Right atrium auricular region (tissue), 2 donors: ENCODE measurements around the gene ZNF800. TPM values are rescaled to one million over a fixed set of nuclear protein-coding genes. Genes with fewer than 3 reads are reported as not detected.
A peak's percentile ranks its signal among the peaks of the same experiment; 100 is the strongest.
"Not testable (repeated sequence)": the region's sequence is repeated elsewhere in the genome, so short reads cannot be mapped to it uniquely, and the experiment has no call there.

Experiments
- DNase-seq: peaks from one replicate; pipeline ENCODE4 v3.0.0-alpha.2; 2019; ENCODE audit warnings: low spot score
- H3K27ac ChIP-seq, 2 donors: fragments of 200-600 bp; sonication (generic); 1 replicate in 1 of 2; 2 replicates in 1 of 2; pipeline ENCODE4 v1.5.1; 2016 to 2019
- H3K27me3 ChIP-seq, 2 donors: fragments of 200-600 bp; sonication (generic); one replicate each; pipeline versions ENCODE4 v1.5.1 to v1.6.0; 2017 to 2019
- H3K36me3 ChIP-seq: fragments of 200-600 bp; sonication (generic); one replicate; pipeline ENCODE4 v1.5.1; 2016
- H3K4me1 ChIP-seq, 2 donors: fragments of 200-600 bp; sonication (generic); one replicate each; pipeline versions ENCODE4 v1.5.1 to v1.6.0; 2017 to 2019
- H3K4me3 ChIP-seq, 2 donors: fragments of 200-600 bp; sonication (generic); 1 replicate in 1 of 2; 2 replicates in 1 of 2; pipeline ENCODE4 v1.5.1; 2017 to 2019; ENCODE audit warnings: mild to moderate bottlenecking in 1 of 2, moderate library complexity in 1 of 2
- H3K9me3 ChIP-seq, 2 donors: fragments of 200-600 bp; sonication (generic); one replicate each; pipeline ENCODE4 v1.5.1; 2019
- CTCF ChIP-seq, 2 donors: fragments of 200-600 bp; sonication (generic); IDR thresholded peaks; one replicate each; pipeline ENCODE4 v1.5.1; 2019; ENCODE audit warnings: antibody characterized with exemption in 2 of 2
- total RNA-seq, 2 donors: library from RNA; depleted of rRNA; stranded (reverse); fragments of >200 nt; gene quantifications; one replicate each; pipeline ENCODE4 v1.1.0, GENCODE V29; 2016

ZNF800 gene
- 10 to 100 TPM; 23.3 to 24.9 TPM for total RNA-seq

DNA sequence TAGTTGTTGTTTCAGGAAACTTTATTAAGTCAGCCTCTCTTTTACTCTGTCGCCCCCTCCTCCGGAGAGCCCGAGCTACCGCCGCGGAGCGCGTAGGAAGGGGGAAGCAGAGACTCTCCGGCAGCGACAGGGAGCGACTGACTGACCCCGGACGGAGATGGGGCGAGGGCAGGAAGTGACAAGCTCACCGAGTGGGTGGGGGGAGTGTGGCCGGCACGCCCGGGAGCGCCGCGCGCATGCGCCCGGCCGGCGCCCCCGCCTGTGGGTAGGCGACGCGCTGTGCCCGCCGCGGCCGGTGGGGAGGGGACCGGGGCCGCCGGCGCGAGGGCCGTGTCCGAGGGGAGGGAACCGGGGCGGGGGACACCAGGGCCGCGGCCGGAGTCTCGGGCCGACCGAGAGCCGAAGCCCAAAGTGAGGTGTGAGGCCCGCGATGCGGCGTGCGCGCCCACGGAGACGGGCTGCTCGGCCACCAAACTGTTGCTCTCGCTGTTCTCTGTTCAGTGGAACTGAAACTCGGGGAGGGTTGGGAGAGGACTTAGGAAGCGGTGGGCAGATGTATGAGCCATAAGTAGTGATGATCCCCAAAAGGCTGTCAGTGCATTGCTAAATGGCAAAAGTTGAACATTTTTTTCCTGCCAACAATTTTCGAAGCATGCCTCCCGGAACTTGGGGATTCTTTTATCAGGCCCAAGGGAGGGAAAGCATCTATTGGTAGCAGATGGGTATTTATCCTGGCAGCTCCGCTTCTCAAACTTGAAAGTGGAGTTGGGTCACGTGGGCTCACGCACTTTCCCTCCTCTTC, at the start of gene ZNF800:
TSS of gene ZNF800 (minus strand) at position 143 of the 802 bp plus-strand sequence. CDS start 1,151 bp downstream, outside the sequence.
- peak; percentile 92 for DNase-seq
- Histone ChIP-seq H3K9me3 (no peaks in the 10 kb centered on the region), H3K36me3 (peaks cover 3% of the 10 kb centered on the region), H3K27me3 (no peaks in the 10 kb centered on the region), H3K4me3 (peak within 1 kb of the TSS; percentile 97 to 98), H3K4me1 (peaks cover 0 to 26% of the 10 kb centered on the region in 2 donors), H3K27ac (peak within 1 kb of the TSS; percentile 93 to 95)
- no peak for TF ChIP-seq CTCF (IDR thresholded peaks at IDR 0.05)

- no peak for DNase-seq
- H3K27ac ChIP-seq = no peak overlapping the region
Observed at GRCh38 chr7:127440206-127440605, 47.7 kb upstream of the ZNF800 start.

DNA sequence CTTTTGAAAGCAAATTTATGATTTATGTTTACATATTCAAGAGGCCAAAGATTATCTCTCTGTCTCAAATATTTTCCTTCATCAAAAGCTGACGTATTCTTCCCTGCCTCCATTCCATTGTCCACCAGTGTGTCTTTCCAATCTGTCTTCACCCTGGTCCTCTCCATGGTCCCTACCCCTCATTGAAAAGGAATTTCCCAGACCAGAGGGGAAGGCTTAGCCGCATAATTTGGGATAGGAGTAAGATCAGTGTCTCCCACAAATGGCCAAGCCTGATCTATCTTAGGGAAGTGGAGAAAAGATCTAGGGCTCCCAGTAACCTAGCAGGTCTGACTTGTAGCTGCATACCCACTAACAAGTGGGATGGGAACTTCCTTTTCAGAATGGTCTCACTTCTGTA, 46.3 kb upstream of the ZNF800 start:
- DNase-seq = no peak
- TF ChIP-seq CTCF (IDR thresholded peaks at IDR 0.05) = no peak
- Histone ChIP-seq H3K4me1 (no peaks in the 10 kb centered on the region), H3K9me3 (no peaks in the 10 kb centered on the region), H3K27ac (no peak overlapping the region), H3K36me3 (no peaks in the 10 kb centered on the region), H3K27me3 (no peaks in the 10 kb centered on the region), H3K4me3 (no peak overlapping the region)

More at GRCh38 chr7:127440206-127440605, 47.7 kb upstream of the ZNF800 start:
- Histone ChIP-seq H3K9me3 (no peaks in the 10 kb centered on the region), H3K27me3 (no peaks in the 10 kb centered on the region), H3K4me1 (no peaks in the 10 kb centered on the region), H3K4me3 (no peak overlapping the region), H3K36me3 (no peaks in the 10 kb centered on the region)
- TF ChIP-seq CTCF (IDR thresholded peaks at IDR 0.05) = no peak

DNA sequence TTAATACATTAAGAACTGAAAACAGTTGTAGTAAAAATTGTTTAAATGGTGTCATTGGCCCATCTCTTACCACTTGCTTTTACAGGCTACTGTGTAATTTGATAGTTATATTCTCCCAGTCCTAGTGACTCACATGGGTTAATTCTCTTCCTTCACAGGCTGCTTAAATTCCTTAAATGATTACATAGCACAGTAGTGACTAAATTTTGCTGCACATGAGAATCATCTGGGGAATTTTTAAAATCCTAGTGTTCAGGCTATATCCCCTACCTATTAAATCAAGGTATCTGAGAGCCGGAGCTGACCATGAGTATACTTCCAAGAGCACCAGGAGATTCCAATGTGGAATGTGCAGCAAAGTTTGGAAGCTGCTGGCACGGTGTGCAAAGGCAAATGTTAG, 45.3 kb upstream of the ZNF800 start:
- no peak for TF ChIP-seq CTCF (IDR thresholded peaks at IDR 0.05)
- H3K27ac ChIP-seq = no peak overlapping the region
- H3K9me3 ChIP-seq = no peaks in the 10 kb centered on the region
- H3K4me1 ChIP-seq = no peaks in the 10 kb centered on the region
- no peaks in the 10 kb centered on the region for H3K36me3 ChIP-seq
- DNase-seq = no peak
- H3K27me3 ChIP-seq = no peaks in the 10 kb centered on the region
- H3K4me3 ChIP-seq = no peak overlapping the region

- no peak for TF ChIP-seq CTCF (IDR thresholded peaks at IDR 0.05)
- H3K4me3 ChIP-seq = no peak overlapping the region
- H3K4me1 ChIP-seq = no peaks in the 10 kb centered on the region
Observed at GRCh38 chr7:127437241-127437640, 44.7 kb upstream of the ZNF800 start.

DNA sequence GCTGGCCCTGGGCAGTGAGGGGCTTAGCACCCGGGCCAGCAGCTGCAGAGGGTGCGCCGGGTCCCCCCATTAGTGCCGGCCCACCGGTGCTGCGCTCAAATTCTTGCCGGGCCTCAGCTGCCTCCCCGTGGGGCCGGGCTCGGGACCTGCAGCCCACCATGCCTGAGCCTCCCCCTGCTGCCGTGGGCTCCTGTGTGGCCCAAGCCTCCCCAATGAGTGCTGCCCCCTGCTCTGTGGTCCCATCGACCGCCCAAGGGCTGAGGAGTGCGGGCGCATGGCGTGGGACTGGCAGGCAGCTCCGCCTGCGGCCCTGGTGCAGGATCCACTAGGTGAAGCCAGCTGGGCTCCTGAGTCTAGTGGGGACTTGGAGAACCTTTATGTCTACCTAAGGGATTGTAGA, 36.8 kb upstream of the ZNF800 start:
- H3K36me3 ChIP-seq, H3K27me3 ChIP-seq, H3K4me1 ChIP-seq, H3K27ac ChIP-seq, H3K9me3 ChIP-seq, DNase-seq, H3K4me3 ChIP-seq: not testable (repeated sequence)

More at GRCh38 chr7:127437241-127437640, 44.7 kb upstream of the ZNF800 start:
- no peaks in the 10 kb centered on the region for H3K9me3 ChIP-seq
- no peaks in the 10 kb centered on the region for H3K36me3 ChIP-seq
- no peak for DNase-seq
- no peak overlapping the region for H3K27ac ChIP-seq
- H3K27me3 ChIP-seq = no peaks in the 10 kb centered on the region
